ENCODE measurements around the gene KIF12.

Gene KIF12

DNA sequence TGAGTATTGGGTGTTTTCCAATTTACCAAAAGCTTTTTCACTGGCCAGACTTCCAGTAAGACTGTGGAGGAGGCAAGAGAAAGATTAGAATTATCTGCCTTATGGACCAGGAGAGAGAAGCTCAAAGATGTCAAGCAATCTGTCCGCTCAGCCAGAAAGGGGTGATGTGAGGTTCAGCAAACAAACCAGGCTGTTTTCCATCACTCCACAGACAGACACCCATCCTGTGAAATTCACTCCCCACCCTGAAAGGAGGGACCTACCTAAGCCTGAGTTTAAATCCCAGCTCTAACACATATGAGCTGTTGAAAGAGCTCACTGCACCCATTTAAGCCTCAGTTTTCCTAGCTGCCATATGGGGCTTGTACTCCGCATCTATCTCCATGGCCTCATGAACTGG lies 41.3 kb upstream of the KIF12 start:
- H3K36me3 ChIP-seq, result no peaks in the 10 kb centered on the region
- no peak overlapping the region for H3K27ac ChIP-seq
- no peaks in the 10 kb centered on the region for H3K4me1 ChIP-seq (ENCODE audit: control insufficient read depth in 1 of 2, insufficient read depth in 1 of 2, low read depth in 1 of 2, low read length in 1 of 2)
- H3K27me3 ChIP-seq, result peaks cover 48% of the 10 kb centered on the region
- no peaks in the 10 kb centered on the region for H3K9me3 ChIP-seq
- TF ChIP-seq, protein P1, sequence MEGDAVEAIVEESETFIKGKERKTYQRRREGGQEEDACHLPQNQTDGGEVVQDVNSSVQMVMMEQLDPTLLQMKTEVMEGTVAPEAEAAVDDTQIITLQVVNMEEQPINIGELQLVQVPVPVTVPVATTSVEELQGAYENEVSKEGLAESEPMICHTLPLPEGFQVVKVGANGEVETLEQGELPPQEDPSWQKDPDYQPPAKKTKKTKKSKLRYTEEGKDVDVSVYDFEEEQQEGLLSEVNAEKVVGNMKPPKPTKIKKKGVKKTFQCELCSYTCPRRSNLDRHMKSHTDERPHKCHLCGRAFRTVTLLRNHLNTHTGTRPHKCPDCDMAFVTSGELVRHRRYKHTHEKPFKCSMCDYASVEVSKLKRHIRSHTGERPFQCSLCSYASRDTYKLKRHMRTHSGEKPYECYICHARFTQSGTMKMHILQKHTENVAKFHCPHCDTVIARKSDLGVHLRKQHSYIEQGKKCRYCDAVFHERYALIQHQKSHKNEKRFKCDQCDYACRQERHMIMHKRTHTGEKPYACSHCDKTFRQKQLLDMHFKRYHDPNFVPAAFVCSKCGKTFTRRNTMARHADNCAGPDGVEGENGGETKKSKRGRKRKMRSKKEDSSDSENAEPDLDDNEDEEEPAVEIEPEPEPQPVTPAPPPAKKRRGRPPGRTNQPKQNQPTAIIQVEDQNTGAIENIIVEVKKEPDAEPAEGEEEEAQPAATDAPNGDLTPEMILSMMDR (IDR thresholded peaks at IDR 0.05), result no peak
- H3K4me3 ChIP-seq (ENCODE audit: low read depth in 1 of 2, low read length in 1 of 2), result no peak overlapping the region

GRCh38 chr9:114139071-114139470 lies 40.0 kb upstream of the KIF12 start:
- H3K27me3 ChIP-seq, result peaks cover 36% of the 10 kb centered on the region
- no peaks in the 10 kb centered on the region for H3K4me1 ChIP-seq (ENCODE audit: control insufficient read depth in 1 of 2, insufficient read depth in 1 of 2, low read depth in 1 of 2, low read length in 1 of 2)
- TF ChIP-seq, protein P1 (IDR thresholded peaks at IDR 0.05), result no peak
- no peak overlapping the region for H3K27ac ChIP-seq
- no peaks in the 10 kb centered on the region for H3K36me3 ChIP-seq
- H3K9me3 ChIP-seq, result no peaks in the 10 kb centered on the region
- H3K4me3 ChIP-seq (ENCODE audit: low read depth in 1 of 2, low read length in 1 of 2), result no peak overlapping the region

DNA sequence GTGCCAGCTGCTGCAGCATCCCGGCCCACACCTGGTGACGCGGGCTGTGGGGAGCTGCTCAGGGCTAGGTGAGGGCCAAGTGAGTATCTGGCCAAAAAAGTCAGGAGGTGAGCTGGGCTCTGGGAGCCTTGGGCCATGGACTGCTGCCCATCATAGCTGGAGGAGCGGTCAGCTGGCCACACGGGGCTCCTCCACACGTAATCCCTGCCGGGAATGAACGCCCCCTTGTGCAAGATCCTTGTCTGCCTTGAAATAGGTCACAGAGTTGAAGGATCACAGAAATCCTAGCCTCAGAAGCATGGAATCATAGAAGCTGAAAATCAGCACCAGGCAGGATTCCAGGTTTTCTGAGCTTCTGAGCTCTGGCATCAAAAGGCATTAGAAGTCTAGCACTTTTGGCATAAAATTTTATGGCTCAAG lies 39.5 kb upstream of the KIF12 start:
- H3K4me1 ChIP-seq (ENCODE audit: control insufficient read depth in 1 of 2, insufficient read depth in 1 of 2, low read depth in 1 of 2, low read length in 1 of 2), result no peaks in the 10 kb centered on the region
- TF ChIP-seq, protein P1 (IDR thresholded peaks at IDR 0.05), result no peak
- H3K27me3 ChIP-seq, result peaks cover 31% of the 10 kb centered on the region
- no peaks in the 10 kb centered on the region for H3K9me3 ChIP-seq
- H3K27ac ChIP-seq, result no peak overlapping the region
- no peak overlapping the region for H3K4me3 ChIP-seq (ENCODE audit: low read depth in 1 of 2, low read length in 1 of 2)
- H3K36me3 ChIP-seq, result no peaks in the 10 kb centered on the region

- Histone ChIP-seq H3K27me3 (peaks cover 31% of the 10 kb centered on the region), H3K4me3 (ENCODE audit: low read depth in 1 of 2, low read length in 1 of 2) (no peak overlapping the region), H3K4me1 (ENCODE audit: control insufficient read depth in 1 of 2, insufficient read depth in 1 of 2, low read depth in 1 of 2, low read length in 1 of 2) (no peaks in the 10 kb centered on the region), H3K27ac (no peak overlapping the region), H3K36me3 (no peaks in the 10 kb centered on the region), H3K9me3 (no peaks in the 10 kb centered on the region)
- TF ChIP-seq, protein P1 (IDR thresholded peaks at IDR 0.05), result no peak
Observed at GRCh38 chr9:114137831-114138230, 38.7 kb upstream of the KIF12 start.

DNA sequence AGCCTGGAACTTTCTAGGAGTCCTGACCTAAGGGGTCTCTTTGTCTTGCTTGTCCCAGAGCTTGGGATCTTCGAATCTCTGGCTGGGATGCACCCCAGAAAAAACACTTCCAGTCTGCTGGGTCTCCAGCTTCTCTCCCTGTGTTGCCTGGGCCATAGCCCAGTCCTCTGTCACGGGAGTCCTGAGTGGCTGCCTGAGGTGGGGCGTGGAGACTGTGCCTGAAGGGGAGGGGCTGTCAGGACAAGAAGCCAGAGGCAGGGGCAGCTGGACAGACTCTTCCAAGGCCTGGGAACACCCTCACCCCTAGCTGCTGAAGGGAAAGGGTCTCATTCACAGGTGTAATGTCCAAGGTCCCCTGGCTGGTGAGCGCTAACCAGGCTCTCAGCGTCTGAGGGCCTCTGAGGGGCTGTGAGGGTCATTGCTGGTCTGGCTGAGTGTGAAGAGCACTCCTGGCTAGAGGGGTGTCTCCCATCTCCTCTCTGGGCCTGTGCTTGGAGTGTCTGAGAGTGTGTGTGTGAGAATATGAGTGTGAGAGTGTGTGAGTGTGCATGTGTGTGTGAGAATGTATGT lies 35.8 kb upstream of the KIF12 start:
- peaks cover 8% of the 10 kb centered on the region for H3K27me3 ChIP-seq
- TF ChIP-seq, protein P1 (IDR thresholded peaks at IDR 0.05), result no peak
- no peaks in the 10 kb centered on the region for H3K9me3 ChIP-seq
- no peaks in the 10 kb centered on the region for H3K36me3 ChIP-seq
- no peak overlapping the region for H3K27ac ChIP-seq
- no peaks in the 10 kb centered on the region for H3K4me1 ChIP-seq (ENCODE audit: control insufficient read depth in 1 of 2, insufficient read depth in 1 of 2, low read depth in 1 of 2, low read length in 1 of 2)
- H3K4me3 ChIP-seq (ENCODE audit: low read depth in 1 of 2, low read length in 1 of 2), result no peak overlapping the region

DNA sequence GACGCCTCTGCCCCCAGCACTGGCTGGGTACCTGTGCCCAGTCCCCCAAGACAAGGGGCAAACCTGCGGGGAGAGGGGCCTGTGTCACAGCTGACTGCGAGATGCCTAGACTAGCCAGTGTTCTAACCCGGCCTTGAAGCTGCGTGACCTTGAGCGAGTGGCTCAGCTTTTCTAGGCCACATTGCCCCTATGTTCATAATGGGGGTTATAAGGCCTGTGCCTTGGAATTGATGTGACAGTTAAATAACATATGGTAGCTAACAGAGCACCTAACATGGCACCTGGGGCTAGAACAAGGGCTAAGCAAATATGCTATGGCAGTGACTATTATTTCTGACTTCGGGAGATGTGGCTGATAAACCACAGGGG lies 33.4 kb upstream of the KIF12 start:
- Histone ChIP-seq H3K27ac (no peak overlapping the region), H3K27me3 (peaks cover 8% of the 10 kb centered on the region), H3K4me1 (ENCODE audit: control insufficient read depth in 1 of 2, insufficient read depth in 1 of 2, low read depth in 1 of 2, low read length in 1 of 2) (no peaks in the 10 kb centered on the region), H3K9me3 (no peaks in the 10 kb centered on the region), H3K4me3 (ENCODE audit: low read depth in 1 of 2, low read length in 1 of 2) (no peak overlapping the region), H3K36me3 (no peaks in the 10 kb centered on the region)
- TF ChIP-seq, protein P1 (IDR thresholded peaks at IDR 0.05), result no peak
